Measurements from ENCODE around the gene DAPK1. TPM values are rescaled to one million over a fixed set of nuclear protein-coding genes. Genes with fewer than 3 reads are reported as not detected.
A peak's percentile ranks its signal among the peaks of the same experiment; 100 is the strongest.
"Not testable (repeated sequence)": the region's sequence is repeated elsewhere in the genome, so short reads cannot be mapped to it uniquely, and the experiment has no call there.

DAPK1 gene
- total RNA-seq, 8 experiments from 2014 or later, result 31.6 to 466 (median 50.0) TPM

DNA sequence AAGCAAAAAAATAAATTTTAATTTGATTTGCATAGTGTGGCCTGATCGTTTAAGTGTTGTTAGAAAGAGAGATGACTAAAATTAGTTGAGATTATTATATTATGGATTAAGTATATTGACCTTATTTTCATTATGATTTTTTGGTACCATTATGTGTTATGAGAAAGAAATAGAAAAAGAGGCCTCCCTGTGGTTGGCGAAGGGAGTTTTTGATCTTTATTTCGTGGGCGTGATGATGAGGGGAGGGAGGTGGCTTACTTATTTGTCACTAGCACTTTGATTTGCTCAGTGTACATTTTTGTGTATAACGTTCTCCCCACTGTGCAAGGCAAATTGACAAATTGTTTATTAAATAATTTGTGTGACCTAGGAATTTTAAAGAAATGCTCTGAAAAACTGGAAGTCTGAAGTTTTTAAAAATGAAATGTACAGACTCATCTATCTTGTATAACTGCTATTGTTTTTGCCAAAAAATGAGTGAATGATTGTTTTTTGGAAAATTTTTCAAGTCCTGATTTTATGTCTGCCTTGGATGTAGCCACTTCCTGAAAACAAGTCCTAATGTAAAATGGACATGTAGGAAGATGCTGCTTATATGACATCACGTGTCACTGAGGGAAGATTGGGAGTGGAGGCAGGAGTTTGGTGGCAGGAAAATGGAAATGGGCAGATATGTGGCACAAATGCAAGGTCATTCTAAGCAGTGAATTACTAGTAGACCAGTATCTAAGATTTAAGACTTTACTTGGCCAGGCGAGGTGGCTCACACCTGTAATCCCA, 3.0 kb downstream of the DAPK1 start:
- in situ Hi-C loops (cut with MboI; ENCODE audit: low pct_unique_long_range_greater_than_20kb in 2 of 9, low sequenced_read_pairs in 9 of 9, unreplicated experiment in 9 of 9), result loop anchor here in 1 of 9 experiments (25.0 kb wide), 2 partner anchors 162 to 163 kb away; no protein-coding TSS in a partner anchor
- WGBS, 10 experiments, result 14 to 97% (median 80%) methylated on average over 3 to 7 of the region's 7 CpGs; no CpG with 5 or more reads in 1 of the 10 experiments

DNA sequence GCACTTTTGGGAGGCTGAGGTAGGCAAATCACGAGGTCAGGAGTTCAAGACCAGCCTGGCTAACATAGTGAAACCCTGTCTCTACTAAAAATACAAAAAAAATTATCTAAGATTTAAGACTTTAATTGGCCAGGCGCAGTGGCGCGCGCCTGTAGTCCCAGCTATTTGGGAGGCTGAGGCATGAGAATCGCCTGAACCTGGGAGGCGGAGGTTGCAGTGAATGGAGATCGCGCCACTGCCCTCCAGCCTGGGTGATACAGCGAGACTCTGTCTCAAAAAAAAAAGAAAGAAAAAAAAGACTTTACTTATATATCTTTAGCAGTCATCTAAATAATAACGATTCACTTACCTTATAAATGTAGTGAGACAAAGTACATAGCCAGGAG, 3.6 kb downstream of the DAPK1 start:
- WGBS, 10 experiments, result 80 to 100% (median 95%) methylated on average over 3 to 11 of the region's 11 CpGs
- not testable (repeated sequence) for ATAC-seq (replicated peaks in 6 of 8); H3K27ac ChIP-seq; H3K4me3 ChIP-seq
- in situ Hi-C loops (cut with MboI; ENCODE audit: low pct_unique_long_range_greater_than_20kb in 2 of 9, low sequenced_read_pairs in 9 of 9, unreplicated experiment in 9 of 9), result loop anchor here in 1 of 9 experiments (25.0 kb wide), 2 partner anchors 161 to 164 kb away; no protein-coding TSS in a partner anchor
- H3K4me1 ChIP-seq (replicated peaks in 1 of 2), result peaks cover 13 to 49% of the 10 kb centered on the region in 2 donors

More for the DNA sequence above, 3.0 kb downstream of the DAPK1 start:
- peaks cover 13 to 50% of the 10 kb centered on the region in 2 donors for H3K4me1 ChIP-seq (replicated peaks in 1 of 2)
- ATAC-seq (replicated peaks in 6 of 8), result no peak
- peak overlapping the region in 3 of 5 donors; percentile 70 to 92 (median 71) for H3K4me3 ChIP-seq
- H3K27ac ChIP-seq, result no peak overlapping the region

DNA sequence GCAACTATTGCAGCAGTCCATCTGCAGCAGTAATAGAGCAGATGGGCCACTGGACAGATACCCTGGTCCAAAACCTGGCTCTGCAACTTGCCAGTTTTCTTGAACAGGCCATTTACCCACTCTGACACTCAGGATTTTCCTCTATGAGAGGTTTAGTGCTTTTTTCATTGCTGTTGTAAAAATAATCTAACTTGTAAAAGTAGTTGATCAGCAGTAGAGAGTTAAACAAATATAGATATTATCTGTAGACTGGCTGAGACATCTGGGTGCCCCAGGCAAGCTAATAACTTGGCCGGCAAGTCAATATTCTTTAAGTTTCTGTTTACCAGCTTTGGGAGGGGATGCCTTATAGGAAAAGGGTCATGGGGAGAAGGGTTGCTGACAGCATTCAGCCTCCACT, 4.1 kb downstream of the DAPK1 start:
- Histone ChIP-seq H3K4me3 (no peak overlapping the region), H3K4me1 (replicated peaks in 1 of 2) (peaks cover 13 to 49% of the 10 kb centered on the region in 2 donors), H3K27ac (no peak overlapping the region)
- in situ Hi-C loops (cut with MboI; ENCODE audit: low pct_unique_long_range_greater_than_20kb in 2 of 9, low sequenced_read_pairs in 9 of 9, unreplicated experiment in 9 of 9), result loop anchor here in 1 of 9 experiments (25.0 kb wide), 2 partner anchors 160 to 165 kb away; no protein-coding TSS in a partner anchor
- ATAC-seq (replicated peaks in 6 of 8), result no peak
- WGBS, 10 experiments, result 0 to 60% (median 0%) methylated on average over 1 of the region's 1 CpG; no CpG with 5 or more reads in 6 of the 10 experiments

DNA sequence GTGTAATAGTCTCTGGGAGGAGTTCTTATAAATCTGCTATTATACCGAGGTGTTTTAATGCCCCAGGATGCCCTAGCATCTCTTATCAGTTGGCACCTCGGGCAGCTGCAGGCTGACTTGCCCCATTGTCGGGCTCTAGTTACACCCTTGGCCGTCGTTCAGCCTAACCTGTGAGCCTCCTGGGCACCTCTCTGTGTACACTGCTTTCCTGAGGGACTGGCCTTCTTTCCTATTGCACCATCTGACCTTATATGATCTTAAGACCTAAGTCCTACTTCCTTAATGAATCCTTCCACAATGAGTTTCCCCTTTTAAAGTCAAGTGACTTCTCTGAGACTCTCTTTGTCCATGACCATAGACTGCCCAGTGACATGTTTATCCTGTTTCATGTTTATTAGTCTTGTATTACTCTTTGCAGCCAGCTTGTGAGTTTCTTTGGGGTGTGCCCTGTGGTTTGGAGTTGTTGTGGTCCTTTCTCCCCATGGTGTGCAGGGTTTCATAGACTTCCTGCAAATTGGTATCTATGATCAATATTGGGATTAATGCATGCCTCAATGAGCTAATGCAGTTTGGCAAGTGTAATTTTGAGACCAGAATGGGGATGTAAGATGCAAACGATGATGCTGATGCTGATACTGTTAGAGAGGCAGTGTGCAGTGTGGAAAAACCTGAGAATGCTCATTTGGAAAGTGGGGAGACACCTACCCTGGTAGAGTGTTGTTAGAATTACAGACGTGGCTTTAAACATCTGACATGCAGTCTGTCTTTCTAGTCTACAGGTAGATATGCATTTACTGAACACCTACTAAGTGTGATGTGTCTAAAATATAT, 4.9 kb downstream of the DAPK1 start:
- ATAC-seq (replicated peaks in 6 of 8), result no peak
- in situ Hi-C loops (cut with MboI; ENCODE audit: low pct_unique_long_range_greater_than_20kb in 2 of 9, low sequenced_read_pairs in 9 of 9, unreplicated experiment in 9 of 9), result loop anchor here in 1 of 9 experiments (25.0 kb wide), 2 partner anchors 160 to 165 kb away; no protein-coding TSS in a partner anchor
- H3K27ac ChIP-seq, result peak overlapping the region in 1 of 2 donors; percentile 16
- H3K4me3 ChIP-seq, result no peak overlapping the region
- 24 to 100% (median 78%) methylated on average over 1 to 7 of the region's 7 CpGs; no CpG with 5 or more reads in 2 of the 10 experiments for WGBS, 10 experiments
- peaks cover 13 to 45% of the 10 kb centered on the region in 2 donors for H3K4me1 ChIP-seq (replicated peaks in 1 of 2)

DNA sequence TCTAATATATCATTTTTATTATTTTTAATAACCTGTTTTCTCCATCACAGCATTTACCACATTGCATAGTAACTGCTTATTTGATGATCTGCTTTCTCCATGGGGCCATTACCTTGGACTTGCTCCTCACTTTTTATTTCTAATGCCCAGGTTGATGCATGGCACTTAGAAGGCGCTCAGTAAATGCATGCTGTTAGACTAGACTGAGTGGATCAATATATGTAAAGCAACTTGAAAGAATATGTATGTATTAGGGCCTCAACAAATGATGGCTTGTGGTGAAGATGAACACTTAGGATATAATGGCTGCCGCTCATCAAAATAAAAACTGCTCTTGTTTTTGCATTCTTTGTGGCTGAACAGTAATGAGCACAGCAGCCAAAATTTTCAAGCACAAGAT, 5.8 kb downstream of the DAPK1 start:
- 50 to 100% (median 85%) methylated on average over 1 to 2 of the region's 2 CpGs; no CpG with 5 or more reads in 2 of the 10 experiments for WGBS, 10 experiments
- H3K4me3 ChIP-seq, result no peak overlapping the region
- peak overlapping the region; percentile 44 to 48 for H3K27ac ChIP-seq
- in situ Hi-C loops (cut with MboI; ENCODE audit: low pct_unique_long_range_greater_than_20kb in 2 of 9, low sequenced_read_pairs in 9 of 9, unreplicated experiment in 9 of 9), result loop anchor here in 1 of 9 experiments (25.0 kb wide), 2 partner anchors 159 to 166 kb away; no protein-coding TSS in a partner anchor
- peak in 5 of 8 experiments; percentile 7 to 74 (median 48) for ATAC-seq (replicated peaks in 6 of 8)
- H3K4me1 ChIP-seq (replicated peaks in 1 of 2), result peaks cover 13 to 45% of the 10 kb centered on the region in 2 donors

DNA sequence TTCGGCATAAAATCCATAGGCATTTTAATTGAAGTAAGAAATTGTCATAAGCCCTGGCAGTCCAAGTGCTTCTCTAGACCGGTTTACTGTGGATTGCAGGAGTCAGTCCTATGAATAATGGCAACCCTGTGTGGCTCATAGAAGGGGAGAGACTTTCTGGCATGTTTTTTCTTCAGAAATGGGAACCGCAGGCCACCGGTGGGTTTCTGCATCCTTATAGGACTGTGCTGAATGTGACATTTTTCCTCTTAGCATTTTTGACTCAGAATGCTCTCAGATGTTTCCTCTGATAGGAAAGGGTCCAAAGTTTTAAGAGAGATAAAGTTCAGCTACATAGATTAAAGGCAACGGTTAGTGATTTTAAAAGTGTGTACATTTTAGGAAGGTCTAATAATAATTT, 6.3 kb downstream of the DAPK1 start:
- Histone ChIP-seq H3K27ac (peak overlapping the region; percentile 44 to 48), H3K4me3 (no peak overlapping the region), H3K4me1 (replicated peaks in 1 of 2) (peaks cover 13 to 45% of the 10 kb centered on the region in 2 donors)
- ATAC-seq (replicated peaks in 6 of 8), result peak in 5 of 8 experiments; percentile 59 to 84 (median 75)
- 20 to 87% (median 76%) methylated on average over 1 to 5 of the region's 5 CpGs; no CpG with 5 or more reads in 1 of the 10 experiments for WGBS, 10 experiments
- in situ Hi-C loops (cut with MboI; ENCODE audit: low pct_unique_long_range_greater_than_20kb in 2 of 9, low sequenced_read_pairs in 9 of 9, unreplicated experiment in 9 of 9), result loop anchor here in 1 of 9 experiments (25.0 kb wide), 2 partner anchors 158 to 167 kb away; no protein-coding TSS in a partner anchor

DNA sequence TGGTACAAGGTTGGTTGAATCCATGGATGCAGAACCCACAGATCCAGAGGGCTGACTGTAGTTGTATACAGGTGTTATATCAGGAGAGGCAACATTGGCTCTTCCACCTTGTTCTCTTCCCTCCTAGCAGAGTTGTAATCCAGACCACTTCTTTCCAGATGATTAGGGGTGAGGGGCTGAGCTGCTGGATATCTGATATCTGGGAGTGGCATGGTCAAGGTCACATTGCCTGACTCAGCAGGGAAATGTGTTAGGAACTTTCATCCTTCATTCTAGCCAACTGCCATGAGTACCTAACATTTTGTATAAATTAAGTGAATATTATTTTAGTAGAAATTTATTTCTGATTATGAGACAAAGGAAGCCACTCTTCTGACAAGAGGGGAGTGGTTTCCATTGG, 7.3 kb downstream of the DAPK1 start:
- Histone ChIP-seq H3K4me1 (replicated peaks in 1 of 2) (peaks cover 13 to 42% of the 10 kb centered on the region in 2 donors), H3K27ac (no peak overlapping the region), H3K4me3 (no peak overlapping the region)
- ATAC-seq (replicated peaks in 6 of 8), result no peak
- in situ Hi-C loops (cut with MboI; ENCODE audit: low pct_unique_long_range_greater_than_20kb in 2 of 9, low sequenced_read_pairs in 9 of 9, unreplicated experiment in 9 of 9), result loop anchor here in 1 of 9 experiments (25.0 kb wide), 2 partner anchors 157 to 168 kb away; no protein-coding TSS in a partner anchor

DNA sequence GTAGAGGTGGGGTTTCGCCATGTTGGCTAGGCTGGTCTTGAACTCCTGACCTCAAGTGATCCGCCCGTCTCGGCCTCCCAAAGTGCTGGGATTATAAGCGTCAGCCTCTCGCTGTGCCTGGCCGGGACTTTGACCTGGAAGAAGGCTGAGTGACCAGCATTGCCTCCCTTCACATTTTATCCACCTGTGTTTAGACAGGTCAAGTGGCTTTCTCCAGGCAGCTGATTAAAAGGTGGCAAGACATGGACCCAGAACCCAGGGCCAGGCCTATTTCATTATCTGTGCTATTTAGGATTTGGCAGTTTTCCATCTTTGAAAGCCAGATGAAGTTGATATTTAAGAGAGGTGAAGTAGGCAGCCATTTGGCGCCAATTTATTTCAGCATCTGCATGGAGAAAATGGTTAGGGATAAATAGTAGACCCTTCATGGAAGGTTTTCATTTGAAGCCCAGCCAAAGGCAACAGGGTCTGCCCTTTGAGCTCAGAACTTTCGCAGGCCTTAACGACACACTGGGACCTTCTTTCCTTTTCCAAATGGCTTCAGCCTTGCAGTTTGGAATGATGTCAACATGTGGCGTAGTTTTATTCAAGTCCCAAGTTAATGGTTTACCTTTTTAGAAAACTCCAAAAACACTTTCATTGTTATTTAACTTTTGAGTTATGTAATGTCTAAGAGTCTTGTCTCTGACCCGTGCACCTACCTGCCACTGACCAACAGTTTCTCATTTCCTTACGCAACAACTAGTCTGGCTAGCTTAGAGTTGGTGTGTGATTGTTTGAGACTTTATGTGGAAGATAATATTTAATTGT, 8.4 kb downstream of the DAPK1 start:
- no peak overlapping the region for H3K27ac ChIP-seq
- ATAC-seq (replicated peaks in 6 of 8), result no peak
- WGBS, 10 experiments, result 84 to 100% (median 93%) methylated on average over 3 to 11 of the region's 13 CpGs
- peaks cover 13 to 42% of the 10 kb centered on the region in 2 donors for H3K4me1 ChIP-seq (replicated peaks in 1 of 2)
- in situ Hi-C loops (cut with MboI; ENCODE audit: low pct_unique_long_range_greater_than_20kb in 2 of 9, low sequenced_read_pairs in 9 of 9, unreplicated experiment in 9 of 9), result loop anchor here in 1 of 9 experiments (25.0 kb wide), 2 partner anchors 156 to 169 kb away; no protein-coding TSS in a partner anchor
- H3K4me3 ChIP-seq, result no peak overlapping the region

DNA sequence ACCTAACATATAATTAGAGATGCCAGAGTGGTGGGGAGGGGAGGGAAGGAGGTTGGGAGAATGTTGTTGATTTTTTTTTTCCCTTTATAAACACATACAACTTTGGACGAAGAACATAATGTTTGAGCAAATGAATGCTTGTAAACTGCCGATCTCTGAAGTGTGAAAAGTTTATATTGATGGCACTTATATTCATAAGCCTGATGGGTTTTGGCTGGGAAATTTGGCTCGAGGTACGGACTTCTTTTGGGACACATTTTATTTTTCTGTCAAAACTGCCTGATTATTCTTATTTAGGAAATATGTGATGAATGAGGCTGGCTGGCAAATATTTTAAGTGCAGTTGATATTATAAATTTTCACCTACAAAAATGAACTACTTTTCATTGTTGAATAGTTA, 9.9 kb downstream of the DAPK1 start:
- 30 to 100% (median 93%) methylated on average over 1 to 4 of the region's 4 CpGs; no CpG with 5 or more reads in 1 of the 10 experiments for WGBS, 10 experiments
- Histone ChIP-seq H3K4me1 (replicated peaks in 1 of 2) (peaks cover 13 to 31% of the 10 kb centered on the region in 2 donors), H3K27ac (no peak overlapping the region), H3K4me3 (no peak overlapping the region)
- ATAC-seq (replicated peaks in 6 of 8), result no peak
- in situ Hi-C loops (cut with MboI; ENCODE audit: low pct_unique_long_range_greater_than_20kb in 2 of 9, low sequenced_read_pairs in 9 of 9, unreplicated experiment in 9 of 9), result loop anchor here in 1 of 9 experiments (25.0 kb wide), 2 partner anchors 155 to 170 kb away; no protein-coding TSS in a partner anchor

DNA sequence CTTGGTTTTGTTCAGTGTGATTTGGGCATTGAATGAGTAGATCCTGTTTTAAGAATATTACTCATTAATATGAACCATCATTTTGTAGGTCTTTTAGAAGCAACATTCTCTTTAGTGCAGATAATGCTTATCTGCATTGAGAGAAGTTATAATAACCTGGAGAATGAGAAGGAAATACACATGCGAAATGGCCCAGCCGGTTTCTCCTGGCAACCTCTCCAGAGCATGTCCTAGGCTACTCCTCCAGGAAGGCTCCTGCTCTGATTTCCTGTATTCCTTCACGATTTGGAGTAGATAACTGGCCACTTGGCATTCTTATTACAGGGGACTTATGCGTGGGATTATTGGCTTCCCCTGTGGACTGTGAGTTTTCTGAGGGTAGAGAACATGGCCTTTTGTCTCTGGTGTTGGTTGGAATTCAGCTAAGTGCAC, 12.6 kb downstream of the DAPK1 start:
- WGBS, 10 experiments, result 50 to 100% (median 93%) methylated on average over 1 to 3 of the region's 4 CpGs; no CpG with 5 or more reads in 4 of the 10 experiments
- Histone ChIP-seq H3K27ac (no peak overlapping the region), H3K4me3 (no peak overlapping the region), H3K4me1 (replicated peaks in 1 of 2) (peaks cover 13 to 15% of the 10 kb centered on the region in 2 donors)
- ATAC-seq (replicated peaks in 6 of 8), result no peak
- in situ Hi-C loops (cut with MboI; ENCODE audit: low pct_unique_long_range_greater_than_20kb in 2 of 9, low sequenced_read_pairs in 9 of 9, unreplicated experiment in 9 of 9), result loop anchor here in 1 of 9 experiments (25.0 kb wide), 2 partner anchors 152 to 173 kb away; no protein-coding TSS in a partner anchor

DNA sequence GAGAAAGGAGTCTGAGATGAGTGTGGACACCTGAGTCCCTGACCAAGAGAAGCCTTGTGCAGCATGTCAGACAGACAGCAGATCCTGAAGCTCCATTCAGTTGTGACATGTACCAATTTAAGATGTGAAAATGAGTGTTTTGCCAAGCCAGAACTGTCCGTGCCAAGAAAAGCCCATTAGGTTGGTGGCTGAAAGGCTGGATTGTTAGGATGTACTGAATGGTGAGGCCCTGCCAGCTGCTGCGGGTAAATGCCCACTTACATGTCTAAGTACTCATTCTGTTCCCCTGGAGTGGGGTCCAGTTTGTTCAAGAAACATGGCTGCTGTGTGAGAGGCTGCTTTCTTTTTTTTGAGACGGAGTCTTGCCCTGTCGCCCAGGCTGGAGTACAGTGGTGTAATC, 14.6 kb downstream of the DAPK1 start:
- no peak for ATAC-seq (replicated peaks in 6 of 8)
- WGBS, 10 experiments, result 80 to 100% (median 88%) methylated on average over 1 to 3 of the region's 4 CpGs; no CpG with 5 or more reads in 7 of the 10 experiments
- in situ Hi-C loops (cut with MboI; ENCODE audit: low pct_unique_long_range_greater_than_20kb in 2 of 9, low sequenced_read_pairs in 9 of 9, unreplicated experiment in 9 of 9), result loop anchor here in 1 of 9 experiments (25.0 kb wide), 2 partner anchors 150 to 175 kb away; no protein-coding TSS in a partner anchor
- Histone ChIP-seq H3K4me1 (replicated peaks in 1 of 2) (peaks cover 12 to 28% of the 10 kb centered on the region in 2 donors), H3K4me3 (no peak overlapping the region), H3K27ac (no peak overlapping the region)

Measured in motor neuron (in vitro differentiated cells).